Liver (tissue), 9 donors: ENCODE results near the gene FOXN3. TPM values are rescaled to one million over a fixed set of nuclear protein-coding genes. Genes with fewer than 3 reads are reported as not detected.

Experiments used
- DNase-seq: peaks from one replicate; pipeline ENCODE4 v3.0.0-alpha.2; 2017; ENCODE audit warnings: low spot score
- H3K27ac ChIP-seq, 2 donors: one replicate each; pipeline ENCODE4 v1.7.0; 2013; ENCODE audit warnings: inconsistent platforms in 2 of 2, low read length in 2 of 2, control low read depth in 1 of 2, low read depth in 1 of 2, mild to moderate bottlenecking in 1 of 2
- H3K27me3 ChIP-seq, 4 donors: one replicate each; pipeline versions ENCODE4 v1.6.1 to v1.7.0; 2013; ENCODE audit warnings: low read length in 3 of 4, inconsistent platforms in 1 of 4, mild to moderate bottlenecking in 1 of 4, moderate library complexity in 1 of 4; ENCODE audit not compliant: control insufficient read depth in 4 of 4, insufficient read depth in 4 of 4
- H3K36me3 ChIP-seq, 4 donors: one replicate each; pipeline versions ENCODE4 v1.6.1 to v1.7.0; 2013; ENCODE audit warnings: low read length in 3 of 4, mild to moderate bottlenecking in 3 of 4, low read depth in 1 of 4, moderate library complexity in 1 of 4; ENCODE audit not compliant: control insufficient read depth in 4 of 4, insufficient read depth in 3 of 4
- H3K4me1 ChIP-seq, 4 donors: one replicate each; pipeline versions ENCODE4 v1.6.1 to v1.7.0; 2013; ENCODE audit warnings: low read length in 3 of 4, mild to moderate bottlenecking in 3 of 4, moderate library complexity in 1 of 4; ENCODE audit not compliant: control insufficient read depth in 4 of 4, insufficient read depth in 4 of 4
- H3K4me3 ChIP-seq, 3 donors: one replicate each; pipeline versions ENCODE4 v1.6.1 to v1.7.0; 2013; ENCODE audit warnings: low read length in 3 of 3, control low read depth in 1 of 3, low read depth in 1 of 3, mild to moderate bottlenecking in 1 of 3
- H3K9ac ChIP-seq, 2 donors: one replicate each; pipeline ENCODE4 v1.7.0; 2013; ENCODE audit warnings: low read length in 2 of 2, mild to moderate bottlenecking in 2 of 2, moderate library complexity in 2 of 2, control low read depth in 1 of 2, low read depth in 1 of 2
- H3K9me3 ChIP-seq, 4 donors: one replicate each; pipeline versions ENCODE4 v1.6.1 to v1.7.0; 2013; ENCODE audit warnings: low read length in 3 of 4; ENCODE audit not compliant: control insufficient read depth in 4 of 4
- CTCF ChIP-seq: fragments of 150-350 bp; IDR thresholded peaks from 2 replicates; pipeline ENCODE4 v1.5.1; 2017; ENCODE audit warnings: improper control_type of control experiment, low read depth, low read length; ENCODE audit not compliant: missing input control
- EGR1 ChIP-seq, 2 donors: IDR thresholded peaks; 2 replicates each; pipeline ENCODE4 v1.6.1; 2016 to 2018; ENCODE audit warnings: antibody characterized with exemption in 2 of 2, low read depth in 2 of 2
- HNF4A ChIP-seq, 2 donors: conservative IDR thresholded peaks; 2 replicates each; pipeline ENCODE4 v1.6.1; 2016; ENCODE audit warnings: antibody characterized with exemption in 2 of 2, mild to moderate bottlenecking in 2 of 2
- HNF4G ChIP-seq: IDR thresholded peaks from 2 replicates; pipeline ENCODE4 v1.6.1; 2016; ENCODE audit warnings: antibody characterized with exemption
- JUND ChIP-seq, 2 donors: IDR thresholded peaks; 2 replicates each; pipeline ENCODE4 v1.6.1; 2016; ENCODE audit warnings: antibody characterized with exemption in 2 of 2
- MAX ChIP-seq: IDR thresholded peaks from 2 replicates; pipeline ENCODE4 v1.6.1; 2016; ENCODE audit warnings: antibody characterized with exemption
- NR2F2 ChIP-seq: IDR thresholded peaks from 2 replicates; pipeline ENCODE4 v1.6.1; 2016; ENCODE audit warnings: antibody characterized with exemption
- RAD21 ChIP-seq, 2 donors: IDR thresholded peaks; 2 replicates each; pipeline ENCODE4 v1.6.1; 2016; ENCODE audit warnings: antibody characterized with exemption in 2 of 2, mild to moderate bottlenecking in 2 of 2
- REST ChIP-seq: IDR thresholded peaks from 2 replicates; pipeline ENCODE4 v1.6.1; 2016; ENCODE audit warnings: antibody characterized with exemption, mild to moderate bottlenecking
- RXRA ChIP-seq, 2 donors: IDR thresholded peaks; 2 replicates each; pipeline ENCODE4 v1.6.1; 2017 to 2018; ENCODE audit warnings: antibody characterized with exemption in 2 of 2, mild to moderate bottlenecking in 1 of 2
- SP1 ChIP-seq: IDR thresholded peaks from 2 replicates; pipeline ENCODE4 v1.6.1; 2018; ENCODE audit warnings: antibody characterized with exemption, mild to moderate bottlenecking
- TAF1 ChIP-seq: conservative IDR thresholded peaks from 2 replicates; pipeline ENCODE4 v1.6.1; 2016; ENCODE audit warnings: antibody characterized with exemption, mild to moderate bottlenecking
- YY1 ChIP-seq: IDR thresholded peaks from 2 replicates; pipeline ENCODE4 v1.6.1; 2016; ENCODE audit warnings: antibody characterized with exemption, mild to moderate bottlenecking
- WGBS: extraction: QIAGEN DNeasy Blood & Tissue Kit; methylation state at CpG from one replicate; pipeline ENCODE4 v1.1.7; 2013; 5-methylcytosine and 5-hydroxymethylcytosine counted together
- polyA plus RNA-seq, 2 donors: library from polyadenylated mRNA; stranded (reverse) in 1 of 2; unstranded in 1 of 2; fragments of 200-250 nt in 1 of 2; fragments of >200 nt in 1 of 2; fragmentation: Nextera tagmentation in 1 of 2; extraction: Ambion mirVana in 1 of 2; gene quantifications; one replicate each; pipeline versions ENCODE4 v1.2.1 to v1.2.3, GENCODE V29; 2013 to 2015
- total RNA-seq, 2 donors: library from RNA; depleted of rRNA; stranded (reverse); fragments of >200 nt; gene quantifications; one replicate each; pipeline ENCODE4 v1.2.3, GENCODE V29; 2014
- TF ChIP-seq, protein P1 (sequence below): IDR thresholded peaks from 2 replicates; pipeline ENCODE4 v1.6.1; 2016; ENCODE audit warnings: antibody characterized with exemption
- donor health status: healthy.
- donor health status: healthy.
- donor health status: healthy.
- donor health status: healthy.
- donor health status: healthy.

The FOXN3 gene
- total and polyA plus RNA-seq, 4 donors = 17.8 to 44.8 (median 35.3) TPM

GRCh38 chr14:89402363-89402762, 14.7 kb downstream of the FOXN3 start:
- H3K36me3 ChIP-seq = no peaks in the 10 kb centered on the region
- H3K27me3 ChIP-seq = no peaks in the 10 kb centered on the region
- no peak for TF ChIP-seq EGR1 (IDR thresholded peaks at IDR 0.05; ENCODE audit: low read depth in 2 of 2)
- TF ChIP-seq RAD21 (IDR thresholded peaks at IDR 0.05) = no peak
- TF ChIP-seq RXRA (IDR thresholded peaks at IDR 0.05) = no peak
- H3K4me3 ChIP-seq = no peak overlapping the region
- no peaks in the 10 kb centered on the region for H3K9me3 ChIP-seq
- peaks cover 0 to 5% (median 2%) of the 10 kb centered on the region in 4 donors for H3K4me1 ChIP-seq
- H3K27ac ChIP-seq = no peak overlapping the region
- no peak for DNase-seq
- no peak overlapping the region for H3K9ac ChIP-seq
- WGBS = 94% methylated on average over 3 of the region's 3 CpGs

GRCh38 chr14:89401761-89402160, 15.3 kb downstream of the FOXN3 start:
- no peaks in the 10 kb centered on the region for H3K9me3 ChIP-seq
- no peaks in the 10 kb centered on the region for H3K36me3 ChIP-seq
- H3K4me1 ChIP-seq = no peaks in the 10 kb centered on the region
- no peaks in the 10 kb centered on the region for H3K27me3 ChIP-seq
- TF ChIP-seq RAD21 (IDR thresholded peaks at IDR 0.05) (no peak), REST (no peak), CTCF (no peak)
- H3K4me3 ChIP-seq = no peak overlapping the region
- H3K9ac ChIP-seq = no peak overlapping the region
- 74% methylated on average over 4 of the region's 4 CpGs for WGBS
- no peak for DNase-seq
- H3K27ac ChIP-seq = no peak overlapping the region

DNA sequence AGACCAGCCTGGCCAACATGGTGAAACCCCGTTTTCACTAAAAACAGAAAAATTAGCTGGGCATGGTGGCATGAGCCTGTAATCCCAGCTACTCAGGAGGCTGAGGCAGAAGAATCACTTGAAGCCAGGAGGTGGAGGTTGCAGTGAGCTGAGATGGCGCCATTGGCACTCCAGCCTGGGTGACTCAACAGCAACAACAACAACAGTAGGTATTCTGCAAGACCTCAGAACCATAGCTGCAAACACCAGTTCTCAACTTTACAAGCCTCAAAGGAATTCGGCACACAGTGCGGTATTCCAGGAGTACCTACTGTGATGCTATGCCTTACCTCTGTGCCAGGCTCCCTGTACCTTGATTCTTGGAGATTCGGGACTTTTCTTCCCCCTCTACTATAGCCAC, 15.8 kb downstream of the FOXN3 start:
- no peaks in the 10 kb centered on the region for H3K4me1 ChIP-seq
- no peak for TF ChIP-seq JUND (IDR thresholded peaks at IDR 0.05)
- TF ChIP-seq TAF1 = no peak
- no peak for TF ChIP-seq HNF4A (conservative IDR thresholded peaks at IDR 0.05)
- TF ChIP-seq CTCF = no peak
- TF ChIP-seq REST = no peak
- no peak for TF ChIP-seq NR2F2
- TF ChIP-seq RAD21 (IDR thresholded peaks at IDR 0.05) = no peak
- TF ChIP-seq RXRA (IDR thresholded peaks at IDR 0.05) = no peak
- TF ChIP-seq, protein P1, sequence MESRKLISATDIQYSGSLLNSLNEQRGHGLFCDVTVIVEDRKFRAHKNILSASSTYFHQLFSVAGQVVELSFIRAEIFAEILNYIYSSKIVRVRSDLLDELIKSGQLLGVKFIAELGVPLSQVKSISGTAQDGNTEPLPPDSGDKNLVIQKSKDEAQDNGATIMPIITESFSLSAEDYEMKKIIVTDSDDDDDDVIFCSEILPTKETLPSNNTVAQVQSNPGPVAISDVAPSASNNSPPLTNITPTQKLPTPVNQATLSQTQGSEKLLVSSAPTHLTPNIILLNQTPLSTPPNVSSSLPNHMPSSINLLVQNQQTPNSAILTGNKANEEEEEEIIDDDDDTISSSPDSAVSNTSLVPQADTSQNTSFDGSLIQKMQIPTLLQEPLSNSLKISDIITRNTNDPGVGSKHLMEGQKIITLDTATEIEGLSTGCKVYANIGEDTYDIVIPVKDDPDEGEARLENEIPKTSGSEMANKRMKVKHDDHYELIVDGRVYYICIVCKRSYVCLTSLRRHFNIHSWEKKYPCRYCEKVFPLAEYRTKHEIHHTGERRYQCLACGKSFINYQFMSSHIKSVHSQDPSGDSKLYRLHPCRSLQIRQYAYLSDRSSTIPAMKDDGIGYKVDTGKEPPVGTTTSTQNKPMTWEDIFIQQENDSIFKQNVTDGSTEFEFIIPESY = no peak
- TF ChIP-seq SP1 = no peak
- TF ChIP-seq YY1 = no peak
- no peak for TF ChIP-seq HNF4G
- TF ChIP-seq MAX = no peak

More for the DNA sequence above, 15.8 kb downstream of the FOXN3 start:
- H3K4me3 ChIP-seq = no peak overlapping the region
- no peaks in the 10 kb centered on the region for H3K27me3 ChIP-seq
- DNase-seq = no peak
- 97% methylated on average over 5 of the region's 5 CpGs for WGBS
- H3K9ac ChIP-seq = no peak overlapping the region
- no peaks in the 10 kb centered on the region for H3K36me3 ChIP-seq
- no peaks in the 10 kb centered on the region for H3K9me3 ChIP-seq
- no peak overlapping the region for H3K27ac ChIP-seq
